H9 (cell line): Measurements from ENCODE around the gene CDHR2. TPM values are rescaled to one million over a fixed set of nuclear protein-coding genes. Genes with fewer than 3 reads are reported as not detected.

Experiments used
- DNase-seq: peaks from one replicate; pipeline ENCODE4 v3.0.0-alpha.2; 2017
- H2AFZ ChIP-seq: one replicate; pipeline ENCODE4 v1.6.1; 2013; ENCODE audit warnings: mild to moderate bottlenecking, low read length, control low read depth, moderate library complexity
- H2AK5ac ChIP-seq: 2 replicates; pipeline ENCODE4 v1.6.1; 2013; ENCODE audit warnings: low read length, control low read depth, mixed read lengths; ENCODE audit not compliant: insufficient read length
- H2BK120ac ChIP-seq: one replicate; pipeline ENCODE4 v1.6.1; 2013; ENCODE audit warnings: low read depth, mild to moderate bottlenecking, low read length, control low read depth, inconsistent platforms; ENCODE audit not compliant: poor library complexity, severe bottlenecking
- H2BK12ac ChIP-seq: 2 replicates; pipeline ENCODE4 v1.6.1; 2013; ENCODE audit warnings: low read length, control low read depth, mixed read lengths, low read depth; ENCODE audit not compliant: insufficient read length
- H2BK15ac ChIP-seq: 2 replicates; pipeline ENCODE4 v1.6.1; 2013; ENCODE audit warnings: low read depth, low read length, control low read depth
- H2BK20ac ChIP-seq: one replicate; pipeline ENCODE4 v1.6.1; 2013; ENCODE audit warnings: low read depth, mild to moderate bottlenecking, low read length, control low read depth, inconsistent platforms; ENCODE audit not compliant: poor library complexity, severe bottlenecking
- H2BK5ac ChIP-seq: 2 replicates; pipeline ENCODE4 v1.6.1; 2013; ENCODE audit warnings: low read length, control low read depth, mixed read lengths; ENCODE audit not compliant: insufficient read length
- H3K14ac ChIP-seq: 2 replicates; pipeline ENCODE4 v1.6.1; 2013; ENCODE audit warnings: low read length, control low read depth; ENCODE audit not compliant: insufficient read depth
- H3K18ac ChIP-seq: 2 replicates; pipeline ENCODE4 v1.6.1; 2013; ENCODE audit warnings: low read depth, mild to moderate bottlenecking, mixed read lengths, low read length, control low read depth; ENCODE audit not compliant: insufficient read length
- H3K23ac ChIP-seq: 2 replicates; pipeline ENCODE4 v1.6.1; 2013; ENCODE audit warnings: low read length, control low read depth, mixed read lengths, low read depth; ENCODE audit not compliant: insufficient read length
- H3K23me2 ChIP-seq: 2 replicates; pipeline ENCODE4 v1.6.1; 2013; ENCODE audit warnings: low read depth, mild to moderate bottlenecking, mixed read lengths, low read length, control low read depth; ENCODE audit not compliant: insufficient read length, poor library complexity, severe bottlenecking
- H3K27ac ChIP-seq: 2 replicates; pipeline ENCODE4 v1.5.1; 2013; ENCODE audit warnings: low read length, control low read depth, mixed read lengths, low read depth; ENCODE audit not compliant: insufficient read length
- H3K27me3 ChIP-seq: 2 replicates; pipeline ENCODE4 v1.6.1; 2013; ENCODE audit warnings: low read length, control low read depth, inconsistent platforms; ENCODE audit not compliant: insufficient read depth
- H3K4ac ChIP-seq: 2 replicates; pipeline ENCODE4 v1.6.1; 2013; ENCODE audit warnings: low read depth, mild to moderate bottlenecking, control low read depth, inconsistent platforms, low read length, moderate library complexity
- H3K4me1 ChIP-seq: 2 replicates; pipeline ENCODE4 v1.6.1; 2013; ENCODE audit warnings: low read length, control low read depth, inconsistent platforms; ENCODE audit not compliant: insufficient read depth
- H3K4me2 ChIP-seq: 2 replicates; pipeline ENCODE4 v1.6.1; 2013; ENCODE audit warnings: low read length, control low read depth, mixed read lengths; ENCODE audit not compliant: insufficient read length, insufficient read depth
- H3K56ac ChIP-seq: 2 replicates; pipeline ENCODE4 v1.6.1; 2013; ENCODE audit warnings: low read depth, mild to moderate bottlenecking, mixed read lengths, low read length, control low read depth; ENCODE audit not compliant: insufficient read length
- H3K79me1 ChIP-seq: 2 replicates; pipeline ENCODE4 v1.6.1; 2013; ENCODE audit warnings: low read depth, mild to moderate bottlenecking, moderate library complexity, low read length, control low read depth, inconsistent platforms; ENCODE audit not compliant: insufficient read depth, poor library complexity, severe bottlenecking
- H3K79me2 ChIP-seq: 2 replicates; pipeline ENCODE4 v1.6.1; 2013; ENCODE audit warnings: low read length, control low read depth, inconsistent platforms; ENCODE audit not compliant: insufficient read depth
- H3K9ac ChIP-seq: 2 replicates; pipeline ENCODE4 v1.6.1; 2013; ENCODE audit warnings: low read length, control low read depth, mixed read lengths; ENCODE audit not compliant: insufficient read length; ENCODE audit errors: extremely low read depth
- H3K9me3 ChIP-seq: one replicate; pipeline ENCODE4 v1.6.1; 2013; ENCODE audit warnings: low read depth, low read length, inconsistent platforms; ENCODE audit not compliant: control insufficient read depth
- H3T11ph ChIP-seq: one replicate; pipeline ENCODE4 v1.6.1; 2013; ENCODE audit warnings: mild to moderate bottlenecking, low read length, control low read depth, inconsistent platforms
- H4K20me1 ChIP-seq: one replicate; pipeline ENCODE4 v1.6.1; 2013; ENCODE audit not compliant: control insufficient read depth, insufficient read length, insufficient read depth
- H4K5ac ChIP-seq: 2 replicates; pipeline ENCODE4 v1.6.1; 2013; ENCODE audit warnings: low read depth, mild to moderate bottlenecking, mixed read lengths, low read length, control low read depth; ENCODE audit not compliant: insufficient read length
- H4K8ac ChIP-seq: replicated peaks from 2 replicates; pipeline ENCODE4 v1.6.1; 2013; ENCODE audit warnings: low read length, control low read depth, mixed read lengths, low read depth; ENCODE audit not compliant: insufficient read length
- H4K91ac ChIP-seq: 2 replicates; pipeline ENCODE4 v1.6.1; 2013; ENCODE audit warnings: low read depth, mild to moderate bottlenecking, moderate library complexity, mixed read lengths, low read length, control low read depth; ENCODE audit not compliant: insufficient read length
- H3K27ac Mint-ChIP-seq, 3 experiments: 2 replicates in 2 of 3; 3 replicates in 1 of 3; pipeline ENCODE4 v1.8.0; 2020 to 2021; ENCODE audit warnings: mixed read lengths in 3 of 3, mild to moderate bottlenecking in 1 of 3, moderate library complexity in 1 of 3
- H3K27me3 Mint-ChIP-seq: 2 replicates; pipeline ENCODE4 v1.8.0; 2021; ENCODE audit warnings: low read depth, mild to moderate bottlenecking, moderate library complexity, mixed read lengths
- H3K36me3 Mint-ChIP-seq, 3 experiments: 2 replicates in 2 of 3; 3 replicates in 1 of 3; pipeline ENCODE4 v1.8.0; 2020 to 2021; ENCODE audit warnings: low read depth in 3 of 3, mixed read lengths in 3 of 3; ENCODE audit not compliant: insufficient read depth in 1 of 3
- H3K4me1 Mint-ChIP-seq, 2 experiments: 2 replicates each; pipeline ENCODE4 v1.8.0; 2020; ENCODE audit warnings: mixed read lengths in 2 of 2
- H3K4me3 Mint-ChIP-seq, 2 experiments: 2 replicates in 1 of 2; 3 replicates in 1 of 2; pipeline ENCODE4 v1.8.0; 2020 to 2021; ENCODE audit warnings: mild to moderate bottlenecking in 2 of 2, mixed read lengths in 2 of 2, moderate library complexity in 1 of 2
- H3K9me3 Mint-ChIP-seq, 2 experiments: 2 replicates in 1 of 2; 3 replicates in 1 of 2; pipeline ENCODE4 v1.8.0; 2020; ENCODE audit warnings: mild to moderate bottlenecking in 2 of 2, mixed read lengths in 2 of 2, moderate library complexity in 1 of 2
- CTCF ChIP-seq: fragments of 200-600 bp; sonication (generic); conservative IDR thresholded peaks from 3 replicates; pipeline ENCODE4 v1.8.0; 2021; ENCODE audit warnings: antibody characterized with exemption, mild to moderate bottlenecking
- WGBS: extraction: QIAGEN DNeasy Blood & Tissue Kit; methylation state at CpG from one replicate; pipeline ENCODE4 v1.1.7; 2013; ENCODE audit warnings: missing lambda C conversion rate, low lambda C conversion rate, mixed read lengths; ENCODE audit not compliant: insufficient read length; ENCODE audit errors: extremely low coverage; 5-methylcytosine and 5-hydroxymethylcytosine counted together
- total RNA-seq: library from RNA; stranded (reverse); gene quantifications from 2 replicates; pipeline ENCODE4 v1.2.1, GENCODE V29; 2021

CDHR2 gene
- total RNA-seq, 1 experiment from 2014 or later, result 0.90 TPM

GRCh38 chr5:176521286-176521685, 27.9 kb upstream of the CDHR2 start:
- Mint-ChIP-seq H3K9me3 (no peaks in the 10 kb centered on the region), H3K27ac (no peak overlapping the region), H3K36me3 (peaks cover 0 to 8% (median 5%) of the 10 kb centered on the region in 3 experiments; a peak in 2 of 7 replicates), H3K4me3 (no peak overlapping the region), H3K27me3 (peaks cover 3% of the 10 kb centered on the region), H3K4me1 (peaks cover 14% of the 10 kb centered on the region in 2 experiments)
- 0 out of 2 replicates have a peak, but pooled peaks cover 2% of the 10 kb centered on the region for H3K27me3 ChIP-seq
- H2BK12ac ChIP-seq, result no peak overlapping the region
- H2AFZ ChIP-seq, result no peak overlapping the region
- no peaks in the 10 kb centered on the region for H3K23me2 ChIP-seq
- H2AK5ac ChIP-seq, result no peak overlapping the region
- DNase-seq, result no peak
- H4K91ac ChIP-seq, result no peak overlapping the region
- no peaks in the 10 kb centered on the region for H4K20me1 ChIP-seq
- H3K27ac ChIP-seq, result no peak overlapping the region
- no peaks in the 10 kb centered on the region for H3K4me1 ChIP-seq
- H2BK15ac ChIP-seq, result no peak overlapping the region
- no peaks in the 10 kb centered on the region for H3K9me3 ChIP-seq
- no peak overlapping the region for H3K4ac ChIP-seq
- no peak overlapping the region for H3K56ac ChIP-seq
- H3K18ac ChIP-seq, result no peak overlapping the region
- H3K79me2 ChIP-seq, result no peaks in the 10 kb centered on the region
- H2BK5ac ChIP-seq, result no peak overlapping the region
- H3T11ph ChIP-seq, result no peak overlapping the region
- H2BK20ac ChIP-seq, result no peak overlapping the region
- H3K9ac ChIP-seq, result no peak overlapping the region
- H3K23ac ChIP-seq, result no peak overlapping the region
- TF ChIP-seq CTCF, result no peak
- H3K14ac ChIP-seq, result no peak overlapping the region
- no peak overlapping the region for H4K5ac ChIP-seq
- no CpG with 5 or more reads among the region's 7 CpGs for whole genome bisulfite sequencing
- H3K79me1 ChIP-seq, result no peaks in the 10 kb centered on the region
- H3K4me2 ChIP-seq, result no peak overlapping the region
- no peak overlapping the region for H4K8ac ChIP-seq
- no peak overlapping the region for H2BK120ac ChIP-seq
